ENCODE measurements around the gene RAB1B.

DNA sequence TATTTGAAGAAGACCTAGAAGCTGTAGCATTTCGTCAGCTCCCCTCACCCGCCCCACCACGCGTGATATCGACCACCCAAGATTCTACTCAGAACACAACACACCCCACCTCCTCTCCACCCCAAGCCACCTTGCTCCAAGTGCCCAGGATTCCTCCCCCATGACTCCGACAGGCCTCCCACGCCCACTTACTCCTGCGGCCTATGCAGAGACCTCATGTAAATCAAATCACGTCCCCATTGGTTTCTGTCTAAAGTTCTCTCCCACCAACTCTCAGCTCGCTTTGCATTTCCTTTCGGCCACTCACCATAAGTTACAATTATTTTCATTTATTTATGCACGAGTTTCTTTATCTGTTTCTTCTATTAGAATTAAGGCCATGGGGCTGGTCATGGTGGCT is 34.2 kb downstream of the RAB1B start:
- TF ChIP-seq CTCF (conservative IDR thresholded peaks at IDR 0.05; ENCODE audit: low read length): no peak
- TF ChIP-seq EZH2phosphoT487 (IDR thresholded peaks at IDR 0.05; ENCODE audit: borderline replicate concordance): no peak

Measured in Loucy (cell line).